Choroid plexus epithelial cell (primary cell): Measurements from ENCODE around the gene ARIH2.

ENCODE experiments used
- DNase-seq: peaks from one replicate; pipeline ENCODE4 v3.0.0-alpha.2; 2010; ENCODE audit warnings: low read depth
- H3K4me3 ChIP-seq: 2 replicates; pipeline ENCODE4 v1.5.1; 2011; ENCODE audit warnings: low read depth, mild to moderate bottlenecking, control low read depth, low read length, moderate library complexity
- TF ChIP-seq, protein P1 (sequence below): conservative IDR thresholded peaks from 2 replicates; pipeline ENCODE4 v1.5.1; 2011; ENCODE audit warnings: low read depth, mild to moderate bottlenecking, control low read depth, inconsistent platforms, low read length, moderate library complexity

ARIH2 gene

DNA sequence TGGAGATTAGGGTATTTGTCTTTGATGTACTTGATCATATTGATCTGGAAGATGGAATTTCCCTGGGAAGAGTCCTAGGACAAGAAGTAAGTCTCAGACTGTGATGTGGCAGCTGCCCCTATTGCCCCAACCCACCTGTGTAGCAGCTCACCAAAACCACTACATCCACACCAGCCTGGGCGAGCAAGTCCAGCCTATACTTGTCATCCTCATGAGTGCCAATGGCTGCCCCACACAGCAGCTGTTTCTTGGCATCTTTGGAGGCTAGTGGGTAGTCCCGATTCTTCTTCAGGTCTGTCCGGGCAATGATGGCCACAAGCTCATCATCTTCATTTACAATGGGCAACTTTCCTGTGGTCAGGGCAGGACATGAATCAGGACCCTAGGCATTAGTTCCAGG, 107.9 kb downstream of the ARIH2 start:
- H3K4me3 ChIP-seq, result no peak overlapping the region
- TF ChIP-seq, protein P1, sequence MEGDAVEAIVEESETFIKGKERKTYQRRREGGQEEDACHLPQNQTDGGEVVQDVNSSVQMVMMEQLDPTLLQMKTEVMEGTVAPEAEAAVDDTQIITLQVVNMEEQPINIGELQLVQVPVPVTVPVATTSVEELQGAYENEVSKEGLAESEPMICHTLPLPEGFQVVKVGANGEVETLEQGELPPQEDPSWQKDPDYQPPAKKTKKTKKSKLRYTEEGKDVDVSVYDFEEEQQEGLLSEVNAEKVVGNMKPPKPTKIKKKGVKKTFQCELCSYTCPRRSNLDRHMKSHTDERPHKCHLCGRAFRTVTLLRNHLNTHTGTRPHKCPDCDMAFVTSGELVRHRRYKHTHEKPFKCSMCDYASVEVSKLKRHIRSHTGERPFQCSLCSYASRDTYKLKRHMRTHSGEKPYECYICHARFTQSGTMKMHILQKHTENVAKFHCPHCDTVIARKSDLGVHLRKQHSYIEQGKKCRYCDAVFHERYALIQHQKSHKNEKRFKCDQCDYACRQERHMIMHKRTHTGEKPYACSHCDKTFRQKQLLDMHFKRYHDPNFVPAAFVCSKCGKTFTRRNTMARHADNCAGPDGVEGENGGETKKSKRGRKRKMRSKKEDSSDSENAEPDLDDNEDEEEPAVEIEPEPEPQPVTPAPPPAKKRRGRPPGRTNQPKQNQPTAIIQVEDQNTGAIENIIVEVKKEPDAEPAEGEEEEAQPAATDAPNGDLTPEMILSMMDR, result no peak
- no peak for DNase-seq

DNA sequence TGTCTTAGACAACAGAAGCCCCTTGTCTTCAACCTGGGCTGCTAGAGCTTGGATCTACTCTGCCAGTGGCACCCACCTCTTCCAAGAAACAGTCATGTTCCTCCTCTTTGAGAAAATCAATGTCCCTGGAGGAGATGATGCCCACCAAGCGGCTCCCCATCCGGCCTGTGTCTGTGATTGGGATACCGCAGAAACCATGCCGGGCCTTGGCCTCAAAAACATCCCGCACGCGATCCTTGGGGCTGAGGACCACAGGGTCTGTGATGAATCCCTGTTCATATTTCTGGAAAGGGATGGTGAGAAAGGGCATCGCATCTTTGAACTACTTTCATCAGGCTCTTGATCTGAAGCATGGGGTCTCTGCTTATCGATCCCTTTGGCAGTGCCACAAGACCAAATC, 109.0 kb downstream of the ARIH2 start:
- TF ChIP-seq, protein P1, result no peak
- H3K4me3 ChIP-seq, result no peak overlapping the region
- no peak for DNase-seq

DNA sequence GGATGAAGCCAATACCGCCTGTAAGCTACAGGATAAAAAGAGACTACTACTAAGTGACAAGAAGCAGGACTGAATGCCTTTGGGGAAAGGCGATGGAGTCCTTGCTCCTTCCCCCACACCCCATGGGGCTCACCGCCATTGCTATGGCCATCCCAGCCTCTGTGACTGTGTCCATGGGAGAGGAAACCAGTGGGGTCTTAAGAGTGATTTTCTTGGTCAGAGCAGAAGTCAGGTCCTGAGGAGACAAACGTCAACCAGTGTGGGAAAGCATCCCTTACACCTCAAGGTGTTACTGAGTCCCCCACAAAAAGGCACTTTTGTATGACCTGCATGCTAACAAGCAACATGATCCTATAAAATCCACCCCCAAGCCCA, 109.6 kb downstream of the ARIH2 start:
- TF ChIP-seq, protein P1, result no peak
- H3K4me3 ChIP-seq, result peak overlapping the region; percentile 81
- DNase-seq, result no peak

DNA sequence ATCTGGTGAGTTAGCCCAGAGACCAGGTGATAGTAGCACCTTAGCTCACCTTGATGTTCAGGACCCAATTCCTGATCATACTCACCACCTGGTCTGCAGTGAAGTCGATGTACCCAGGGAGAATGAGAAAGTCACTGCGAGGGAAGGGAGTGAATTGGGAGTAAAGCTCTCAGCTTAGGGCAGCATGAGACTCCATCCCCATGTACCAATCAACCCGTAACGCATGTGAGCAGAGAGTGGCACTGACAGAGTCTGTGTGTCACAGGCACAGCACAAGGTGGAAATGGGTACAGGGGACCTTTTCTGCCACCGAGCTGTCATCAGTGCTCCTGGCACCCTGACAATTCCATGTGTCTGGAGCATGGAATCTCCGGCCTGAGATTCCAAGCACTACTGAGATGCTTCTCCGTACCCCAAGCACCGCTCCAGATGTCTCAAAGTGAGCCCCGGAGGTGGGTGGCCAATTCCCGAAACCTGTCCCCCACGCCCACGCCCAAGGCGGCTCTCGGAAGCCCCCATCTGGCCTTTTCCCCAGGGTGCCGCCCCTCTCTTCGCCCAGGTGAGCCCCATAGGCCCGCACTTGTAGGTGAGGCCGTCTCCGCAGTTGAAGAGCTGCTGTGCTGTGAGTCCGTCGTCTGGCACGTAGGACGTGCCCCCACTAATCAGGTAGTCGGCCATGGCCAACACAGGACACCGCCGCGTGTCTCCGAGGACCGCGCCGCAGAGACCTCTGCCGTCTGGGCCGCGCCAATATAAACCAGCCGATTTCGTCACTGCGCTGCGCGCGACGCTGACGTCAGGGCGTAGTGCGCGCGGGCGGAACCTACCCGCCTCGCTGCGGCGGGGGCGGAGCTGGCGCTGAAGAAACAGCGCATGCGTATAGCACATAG, 110.3 kb downstream of the ARIH2 start, which contains the start of gene IMPDH2:
Gene IMPDH2, minus strand, starts transcription at position 726 of the 890 bp plus-strand sequence. Its CDS starts 48 bp downstream, at position 678.
- DNase-seq, result peak; percentile 94
- H3K4me3 ChIP-seq, result peak within 1 kb of the TSS; percentile 81
- TF ChIP-seq, protein P1, result peak; percentile 13

DNA sequence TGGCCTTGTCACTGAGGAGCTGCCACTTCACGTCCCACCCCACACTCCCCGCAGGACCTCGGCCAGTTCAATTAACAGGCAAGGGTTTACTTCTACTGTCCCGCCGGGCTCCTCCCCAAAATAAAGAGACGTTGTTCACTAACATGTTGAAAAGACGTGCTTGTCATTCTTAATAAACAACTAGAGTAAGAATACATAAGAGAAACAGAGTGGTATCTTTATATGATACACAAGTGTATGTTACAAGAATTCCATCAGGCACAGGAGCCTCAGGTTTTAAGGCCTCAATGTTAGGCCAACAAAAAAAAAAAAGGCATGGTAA, 110.9 kb downstream of the ARIH2 start:
- TF ChIP-seq, protein P1, result no peak
- DNase-seq, result no peak
- peak overlapping the region; percentile 81 for H3K4me3 ChIP-seq

DNA sequence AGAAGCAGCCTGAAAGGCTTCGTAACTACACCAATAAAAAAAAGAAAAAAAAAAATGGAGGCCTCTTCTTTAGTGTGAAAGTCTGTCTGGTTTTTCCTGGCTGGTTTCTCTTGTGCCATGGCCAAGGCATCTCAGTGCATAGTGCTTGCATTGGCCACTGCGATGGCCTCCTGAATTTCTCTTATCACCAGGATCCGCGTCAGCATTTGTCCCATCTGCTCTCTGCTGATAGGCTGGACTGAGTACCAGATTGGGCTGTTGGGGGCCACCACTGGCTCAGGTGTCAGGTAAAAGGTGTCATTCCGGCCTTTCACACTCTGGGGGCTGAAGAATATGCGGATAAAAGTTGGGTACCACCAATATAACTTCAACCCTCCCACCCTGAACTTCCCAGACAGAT, 111.7 kb downstream of the ARIH2 start:
- DNase-seq, result no peak
- TF ChIP-seq, protein P1, result no peak
- H3K4me3 ChIP-seq, result no peak overlapping the region

DNA sequence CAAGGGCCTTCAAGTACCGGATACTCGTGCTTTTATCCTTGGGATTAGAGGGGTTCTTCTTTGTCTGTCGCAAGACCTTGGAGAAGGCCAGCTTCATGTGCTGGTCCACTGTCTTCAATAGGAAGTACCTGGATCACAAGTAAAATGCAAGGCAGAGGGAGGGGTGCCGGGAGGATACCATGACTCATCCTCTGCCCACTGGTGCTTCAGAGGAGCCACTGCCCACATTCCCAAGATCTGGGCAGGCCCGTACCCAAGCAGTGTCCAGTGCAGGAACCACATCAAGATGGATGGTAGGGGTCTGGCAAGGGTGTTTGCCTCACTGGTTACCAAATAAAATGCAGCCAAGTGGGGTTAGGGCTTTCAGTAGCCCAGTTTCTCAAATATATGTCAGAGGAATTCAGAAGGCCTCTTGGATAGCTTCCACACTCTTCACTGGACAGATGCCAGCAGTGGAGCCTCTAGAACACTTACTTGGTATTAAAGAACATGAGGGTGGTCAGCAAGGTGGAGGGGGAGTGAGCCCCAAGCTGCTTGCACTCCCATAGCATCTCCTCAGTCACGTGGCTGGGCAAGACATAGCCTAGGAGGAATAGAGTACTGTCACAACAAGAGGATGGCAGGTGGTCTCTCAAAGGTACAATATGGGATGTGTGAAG, 114.1 kb downstream of the ARIH2 start:
- peak; percentile 60 for DNase-seq
- no peak overlapping the region for H3K4me3 ChIP-seq
- TF ChIP-seq, protein P1, result no peak
